Upper lobe of right lung (tissue), 1 donor: ENCODE measurements around the gene PRSS22. TPM values are rescaled to one million over a fixed set of nuclear protein-coding genes. Genes with fewer than 3 reads are reported as not detected.
A peak's percentile ranks its signal among the peaks of the same experiment; 100 is the strongest.

Experiments
- ATAC-seq: fragments of 200-7000 bp; cut with Tn5 transposase; one replicate; pipeline ENCODE4 v1.9.1; 2020; ENCODE audit warnings: mild to moderate bottlenecking, moderate library complexity
- DNase-seq: peaks from one replicate; pipeline ENCODE4 v3.0.0-alpha.2; 2020
- H3K27ac ChIP-seq: fragments of 200-600 bp; one replicate; pipeline ENCODE4 v1.8.0; 2022
- H3K27me3 ChIP-seq: fragments of 200-600 bp; one replicate; pipeline ENCODE4 v1.8.0; 2022; ENCODE audit warnings: mild to moderate bottlenecking
- H3K36me3 ChIP-seq: fragments of 200-600 bp; one replicate; pipeline ENCODE4 v1.8.0; 2022
- H3K4me1 ChIP-seq: fragments of 200-600 bp; one replicate; pipeline ENCODE4 v1.8.0; 2022
- H3K4me3 ChIP-seq: fragments of 200-600 bp; one replicate; pipeline ENCODE4 v1.8.0; 2022; ENCODE audit warnings: mild to moderate bottlenecking
- H3K9me3 ChIP-seq: fragments of 200-600 bp; one replicate; pipeline ENCODE4 v1.8.0; 2022
- CTCF ChIP-seq: fragments of 200-600 bp; IDR thresholded peaks from one replicate; pipeline ENCODE4 v1.8.0; 2022; ENCODE audit warnings: antibody characterized with exemption
- intact Hi-C: fragments of 100-400 bp; cut with DNase I; formaldehyde crosslinking; loops from one replicate; pipeline ENCODE4 v1.11.0; 2022
- total RNA-seq: library from RNA; stranded (reverse); fragmentation: NEBNext Ultra II Directional; extraction: Animal tissue kit (Norgen Biotek cat#: 25700); gene quantifications from one replicate; pipeline ENCODE4 v1.2.1, GENCODE V29; 2021
- donor health status: DM: no; HTN: yes; CAD: no; lungs with severe emphysema.

Gene PRSS22
- total RNA-seq, 1 donor from 2014 or later: 15.2 TPM

DNA sequence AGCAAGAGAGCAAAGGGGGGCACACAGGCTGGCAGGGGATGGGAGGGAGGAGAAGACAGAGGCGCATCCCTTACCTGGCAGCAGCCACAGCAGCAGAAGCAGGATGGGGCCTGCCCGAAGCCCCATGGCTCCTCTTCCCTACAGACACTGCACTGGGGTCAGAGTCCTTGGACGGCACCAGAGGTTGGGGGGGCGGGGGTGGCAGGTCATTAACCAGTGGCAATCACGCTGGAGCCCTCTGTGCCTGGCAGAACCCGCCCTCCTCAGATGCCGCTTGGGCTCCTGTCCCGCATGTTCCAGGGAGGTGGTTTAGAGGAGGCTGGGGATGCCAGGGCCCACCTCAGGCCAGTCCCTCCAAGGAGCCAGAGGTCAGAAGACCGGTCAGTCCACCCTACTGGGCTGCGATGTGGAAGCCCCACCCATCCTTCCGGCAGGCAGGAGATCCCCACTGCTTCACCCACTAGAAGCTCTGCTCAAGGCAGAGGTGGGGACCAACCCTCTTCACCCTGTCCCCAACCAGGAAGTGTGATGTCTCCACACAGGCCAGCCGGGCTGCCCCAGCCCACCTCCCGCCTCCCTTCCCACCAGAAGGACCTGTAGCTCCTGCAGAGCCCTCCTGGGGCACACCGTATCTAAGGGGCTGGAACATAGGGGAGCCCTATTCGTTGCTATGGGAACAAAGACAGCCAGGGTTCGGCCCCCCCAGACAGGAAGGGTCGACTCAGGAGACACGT, 16.2 kb downstream of the PRSS22 start:
- Histone ChIP-seq H3K27me3 (peaks cover 3% of the 10 kb centered on the region), H3K4me1 (peaks cover 8% of the 10 kb centered on the region), H3K9me3 (no peaks in the 10 kb centered on the region), H3K27ac (peak overlapping the region; percentile 24), H3K36me3 (no peaks in the 10 kb centered on the region), H3K4me3 (no peak overlapping the region)
- no peak for TF ChIP-seq CTCF
- DNase-seq (peak; percentile 57), ATAC-seq (no peak)
- intact Hi-C loops: no loop called here

- H3K9me3 ChIP-seq: no peaks in the 10 kb centered on the region
- H3K36me3 ChIP-seq: no peaks in the 10 kb centered on the region
- ATAC-seq (no peak), DNase-seq (peak; percentile 38)
- peaks cover 3% of the 10 kb centered on the region for H3K27me3 ChIP-seq
- peaks cover 8% of the 10 kb centered on the region for H3K4me1 ChIP-seq
- intact Hi-C loops: no loop called here
- H3K27ac ChIP-seq: no peak overlapping the region
- no peak overlapping the region for H3K4me3 ChIP-seq
- no peak for TF ChIP-seq CTCF
Measured at GRCh38 chr16:2840914-2841313, 17.1 kb downstream of the PRSS22 start.

- peaks cover 8% of the 10 kb centered on the region for H3K4me1 ChIP-seq
- intact Hi-C loops: no loop called here
- no peaks in the 10 kb centered on the region for H3K9me3 ChIP-seq
- peaks cover 3% of the 10 kb centered on the region for H3K27me3 ChIP-seq
- no peaks in the 10 kb centered on the region for H3K36me3 ChIP-seq
- ATAC-seq (no peak), DNase-seq (peak; percentile 55)
- no peak overlapping the region for H3K27ac ChIP-seq
- no peak for TF ChIP-seq CTCF
- H3K4me3 ChIP-seq: no peak overlapping the region
Measured at GRCh38 chr16:2839650-2840450, 18.1 kb downstream of the PRSS22 start.

- peak; percentile 84 for ATAC-seq
- Histone ChIP-seq H3K27ac (no peak overlapping the region), H3K36me3 (no peaks in the 10 kb centered on the region), H3K4me3 (no peak overlapping the region), H3K27me3 (peaks cover 3% of the 10 kb centered on the region), H3K9me3 (no peaks in the 10 kb centered on the region), H3K4me1 (peaks cover 8% of the 10 kb centered on the region)
- TF ChIP-seq CTCF: peak; percentile 71
- DNase-seq: peak; percentile 86
- intact Hi-C loops: no loop called here
Measured at GRCh38 chr16:2838928-2839327, 19.0 kb downstream of the PRSS22 start.

- intact Hi-C loops: no loop called here
- H3K4me1 ChIP-seq: no peaks in the 10 kb centered on the region
- H3K36me3 ChIP-seq: no peaks in the 10 kb centered on the region
- no peak for TF ChIP-seq CTCF
- no peak overlapping the region for H3K27ac ChIP-seq
- DNase-seq (peak; percentile 41), ATAC-seq (no peak)
- no peak overlapping the region for H3K4me3 ChIP-seq
- peaks cover 3% of the 10 kb centered on the region for H3K27me3 ChIP-seq
- H3K9me3 ChIP-seq: no peaks in the 10 kb centered on the region
Measured at GRCh38 chr16:2836646-2837508, 21.1 kb downstream of the PRSS22 start.
